HG03558 (cell line): ENCODE results near the gene BMPR1B.

Experiments used
- ATAC-seq: cut with Tn5 transposase; IDR thresholded peaks from one replicate; pipeline ENCODE4 v1.9.1; 2021; ENCODE audit warnings: moderate number of reproducible peaks; ENCODE audit not compliant: unreplicated experiment; ENCODE audit errors: extremely low read depth

BMPR1B gene

GRCh38 chr4:94895081-94895480 is 137.3 kb downstream of the BMPR1B start:
- ATAC-seq: no peak

GRCh38 chr4:94897023-94897422 is 139.3 kb downstream of the BMPR1B start:
- ATAC-seq: no peak

GRCh38 chr4:94905511-94905910 is 147.8 kb downstream of the BMPR1B start:
- ATAC-seq: no peak

DNA sequence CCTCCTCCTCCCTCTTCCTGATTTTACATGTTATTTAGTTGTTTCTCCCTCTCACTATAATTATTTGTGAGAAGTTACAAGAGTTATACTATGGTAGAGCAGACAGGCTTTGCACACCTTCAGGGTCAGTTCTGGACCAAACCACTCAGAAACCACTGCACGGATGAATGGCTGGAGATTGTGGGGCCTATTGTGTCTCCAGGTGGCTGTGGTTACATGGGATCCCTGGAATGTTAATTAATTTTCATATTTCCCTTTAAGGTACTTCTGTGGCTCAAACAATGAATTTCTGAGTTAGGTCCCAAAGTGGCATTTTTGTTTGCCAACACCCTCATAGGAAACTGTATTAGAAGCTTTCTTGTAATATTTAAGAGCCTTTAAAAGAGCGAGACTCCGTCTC is 151.9 kb downstream of the BMPR1B start:
- no peak for ATAC-seq

GRCh38 chr4:94911106-94911505 is 153.4 kb downstream of the BMPR1B start:
- no peak for ATAC-seq

DNA sequence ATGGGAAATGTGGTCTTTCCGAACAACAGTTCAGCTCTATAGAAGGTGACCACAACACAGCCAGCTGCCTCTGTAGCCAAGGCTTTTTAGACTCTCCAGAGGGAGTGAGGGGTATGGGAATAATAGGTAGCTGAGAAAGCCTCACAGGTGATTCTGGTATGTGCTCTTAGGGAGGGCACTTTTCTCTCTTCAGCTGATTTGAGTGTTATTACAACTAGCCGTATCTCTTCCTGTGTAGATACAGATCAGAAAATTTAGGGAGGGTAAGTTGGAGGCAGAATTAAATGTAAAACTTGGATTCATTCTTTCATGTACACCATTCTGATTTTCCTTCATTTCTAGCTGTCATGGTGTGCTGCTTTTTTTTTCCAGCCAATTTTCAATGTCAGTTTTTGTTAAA is 154.9 kb downstream of the BMPR1B start:
- no peak for ATAC-seq

DNA sequence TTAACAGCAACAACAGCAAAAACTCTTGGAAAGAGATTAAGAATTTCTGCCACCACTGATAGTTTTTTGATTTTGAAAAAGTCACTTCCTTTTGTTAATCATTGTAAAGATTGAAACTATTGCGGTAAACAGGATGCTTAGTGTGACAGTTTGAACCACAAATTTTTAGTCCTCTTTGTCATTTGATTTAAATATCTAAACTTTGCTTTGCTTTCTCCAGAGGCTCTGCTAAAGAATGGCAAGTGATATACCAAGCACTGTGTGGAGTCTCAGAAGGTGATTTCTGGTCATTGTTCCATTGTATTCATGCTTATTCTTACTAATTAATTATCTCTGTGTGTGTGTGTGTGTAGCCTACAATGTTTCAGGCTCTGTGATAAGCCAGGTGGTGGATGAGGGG is 155.6 kb downstream of the BMPR1B start:
- ATAC-seq: peak; percentile 87

- ATAC-seq: no peak
These were observed 159.4 kb downstream of the BMPR1B start for GRCh38 chr4:94917146-94917545.

DNA sequence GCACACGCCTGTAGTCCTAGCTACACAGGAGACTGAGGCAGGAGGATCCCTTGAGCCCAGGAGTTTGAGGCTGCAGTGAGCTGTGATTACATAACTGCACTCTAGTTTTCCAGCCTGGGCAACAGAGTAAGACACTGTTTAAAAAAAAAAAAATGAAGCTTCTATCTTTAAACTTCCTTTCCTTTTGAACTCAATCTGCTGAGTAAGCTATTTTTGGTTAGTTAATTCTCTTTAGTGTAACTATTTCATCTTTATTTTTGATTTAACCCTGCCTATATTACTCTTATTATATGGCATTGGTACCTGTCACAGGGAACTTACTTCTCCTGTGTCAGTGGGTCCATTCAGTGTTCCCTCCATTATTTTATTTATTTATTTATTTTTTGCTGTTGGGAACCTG is 160.8 kb downstream of the BMPR1B start:
- no peak for ATAC-seq

DNA sequence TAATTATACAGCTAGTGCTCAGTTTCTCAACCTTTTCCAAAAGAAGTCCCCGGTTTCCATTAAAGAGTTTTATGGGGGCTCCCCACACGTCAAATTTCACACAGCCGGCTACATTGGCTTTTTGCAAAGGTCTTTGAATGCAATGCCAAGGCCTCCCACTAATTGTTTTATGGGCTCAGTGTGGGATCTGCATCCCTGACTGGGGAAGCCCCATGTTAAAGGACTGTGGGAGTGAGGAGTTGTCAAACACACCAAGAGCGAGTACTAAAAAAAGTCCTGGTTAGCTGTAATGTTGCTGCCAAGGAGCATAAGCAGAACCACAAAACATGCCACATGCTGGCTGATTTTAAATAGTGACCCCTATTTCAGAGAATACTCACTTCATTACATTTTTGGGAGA is 162.6 kb downstream of the BMPR1B start:
- ATAC-seq: no peak

- no peak for ATAC-seq
These were observed 166.8 kb downstream of the BMPR1B start for GRCh38 chr4:94924566-94924965.

GRCh38 chr4:94925764-94926347 is 168.1 kb downstream of the BMPR1B start:
- ATAC-seq: no peak

- no peak for ATAC-seq
These were observed 169.2 kb downstream of the BMPR1B start for GRCh38 chr4:94926936-94927335.

DNA sequence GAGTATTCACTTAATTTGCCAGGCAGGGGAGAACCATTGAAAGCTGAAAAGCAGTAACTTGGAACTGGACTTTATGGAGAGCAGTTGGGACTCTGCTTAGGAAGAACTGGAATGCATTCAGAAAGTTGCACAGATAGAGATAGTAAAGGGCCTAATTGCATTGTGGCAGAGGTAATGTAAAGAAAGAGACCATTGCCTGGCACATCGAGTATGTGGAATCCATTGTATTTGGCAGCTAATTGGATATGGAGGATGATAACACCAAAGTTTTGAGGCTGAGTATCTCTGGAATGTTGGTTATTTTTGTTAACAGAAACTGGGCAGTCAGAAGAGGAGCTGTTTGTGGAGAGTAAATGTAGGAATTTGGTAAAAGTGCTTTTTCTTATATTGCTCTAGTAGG is 169.9 kb downstream of the BMPR1B start:
- ATAC-seq: no peak

DNA sequence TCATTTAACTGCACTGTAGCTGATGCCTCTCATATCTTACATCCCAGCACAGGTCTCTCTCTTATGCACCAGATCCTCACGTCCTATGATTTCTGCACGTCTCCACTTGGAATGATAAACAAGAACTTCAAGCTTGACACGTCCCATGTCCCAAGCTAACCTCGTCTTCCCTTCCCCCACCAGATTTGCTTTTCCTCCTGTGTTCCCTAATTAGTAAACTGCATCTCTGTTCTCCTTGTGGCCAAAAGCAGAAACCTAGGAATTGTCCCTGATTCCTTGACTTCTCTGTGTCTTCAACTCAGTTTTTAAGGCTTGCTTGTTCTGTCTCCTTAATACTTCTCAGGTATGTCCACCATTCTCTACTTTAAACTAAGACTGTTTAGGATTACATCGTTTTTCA is 171.9 kb downstream of the BMPR1B start:
- no peak for ATAC-seq

DNA sequence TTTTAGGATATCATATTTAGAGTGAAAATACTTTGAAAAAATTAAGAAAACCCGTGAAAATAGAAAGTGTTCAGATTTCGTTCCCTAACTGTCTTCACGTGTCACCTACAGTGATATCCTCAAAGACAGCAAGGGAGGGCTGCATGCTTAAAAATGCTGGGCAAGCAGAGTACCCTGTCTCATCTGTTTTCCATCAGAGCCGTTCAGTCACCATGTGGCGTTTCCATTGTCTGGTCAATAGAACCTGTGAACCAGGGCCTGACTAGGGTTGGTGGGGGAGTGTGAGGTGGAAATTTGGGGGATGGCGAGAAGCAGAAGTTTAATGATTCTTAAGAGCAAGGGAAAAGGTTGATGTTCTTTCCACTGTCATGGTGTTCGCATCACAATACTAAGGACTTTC is 173.9 kb downstream of the BMPR1B start:
- ATAC-seq: no peak

DNA sequence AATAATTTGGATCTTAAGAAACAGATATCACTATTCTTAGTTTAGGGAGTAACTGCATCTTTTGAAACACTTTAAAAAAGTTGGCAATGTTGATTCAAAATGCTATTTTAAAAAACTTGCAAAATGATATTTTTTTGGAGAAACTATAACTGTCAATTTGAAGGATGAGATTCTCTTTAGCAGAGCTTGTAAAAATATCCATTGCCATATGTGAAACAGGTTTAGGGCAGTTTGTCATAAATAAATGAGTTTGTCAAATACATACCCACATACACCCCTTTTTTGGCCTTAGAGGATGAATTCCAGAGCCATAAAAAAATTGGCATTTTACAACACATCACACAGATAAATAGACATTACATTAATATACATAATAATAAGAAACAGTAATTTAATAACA is 174.6 kb downstream of the BMPR1B start:
- no peak for ATAC-seq

DNA sequence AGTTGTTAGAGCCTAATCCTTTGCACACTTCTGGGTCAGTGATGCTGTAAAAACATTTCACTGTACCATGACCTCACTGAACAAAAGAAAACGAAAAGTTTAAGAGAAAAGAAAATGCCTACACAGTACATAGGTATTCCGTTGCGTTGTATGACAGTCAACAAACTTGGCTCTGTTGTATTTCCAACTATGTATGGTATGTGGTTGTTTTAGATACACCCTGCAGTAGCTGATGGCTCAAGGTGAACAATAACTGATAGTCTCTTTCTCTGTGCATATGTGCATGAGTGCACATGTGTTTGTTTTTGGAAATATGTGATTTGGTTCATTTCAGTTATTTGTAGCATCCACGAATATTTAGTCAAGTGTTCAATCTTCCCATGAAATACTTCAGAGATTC is 176.0 kb downstream of the BMPR1B start:
- ATAC-seq: no peak

DNA sequence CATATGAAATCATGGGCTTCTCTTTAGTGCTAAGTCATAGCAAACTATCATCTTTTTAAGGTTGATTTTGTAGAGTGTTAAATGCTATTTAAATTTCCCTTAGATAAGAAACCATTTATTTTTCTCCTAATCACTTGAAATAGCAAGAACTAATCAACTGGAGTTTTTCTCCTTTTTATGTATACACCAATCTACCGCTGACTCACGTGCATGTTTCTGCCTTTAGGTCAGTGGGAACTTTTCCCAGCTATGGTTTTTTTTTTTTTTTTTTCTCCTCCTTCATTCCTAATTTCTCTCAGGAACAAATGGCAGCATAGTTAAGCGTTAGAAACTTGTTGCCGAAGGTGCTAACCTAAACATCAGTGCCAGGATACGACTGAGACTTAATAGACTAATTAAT is 176.4 kb downstream of the BMPR1B start:
- ATAC-seq: no peak

DNA sequence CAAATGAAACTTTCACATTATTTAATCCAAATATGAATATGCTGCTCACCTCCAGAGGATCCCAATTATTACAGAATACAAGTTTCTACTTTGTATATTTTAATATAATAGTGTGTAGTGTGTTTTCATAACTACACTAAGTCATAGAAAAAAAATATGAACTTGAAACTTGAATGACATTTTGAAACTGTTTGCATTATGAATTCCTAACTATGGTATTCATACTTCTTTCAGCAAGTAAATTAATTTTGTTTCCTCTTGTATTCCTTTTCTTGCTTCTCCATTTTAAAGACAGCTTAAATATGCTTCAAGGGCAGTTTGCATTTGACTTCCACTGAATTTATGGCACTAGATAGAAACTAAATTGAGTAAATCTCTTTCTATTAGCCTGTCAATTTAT is 177.1 kb downstream of the BMPR1B start:
- ATAC-seq: no peak

- no peak for ATAC-seq
These were observed 179.1 kb downstream of the BMPR1B start for GRCh38 chr4:94936854-94937253.

DNA sequence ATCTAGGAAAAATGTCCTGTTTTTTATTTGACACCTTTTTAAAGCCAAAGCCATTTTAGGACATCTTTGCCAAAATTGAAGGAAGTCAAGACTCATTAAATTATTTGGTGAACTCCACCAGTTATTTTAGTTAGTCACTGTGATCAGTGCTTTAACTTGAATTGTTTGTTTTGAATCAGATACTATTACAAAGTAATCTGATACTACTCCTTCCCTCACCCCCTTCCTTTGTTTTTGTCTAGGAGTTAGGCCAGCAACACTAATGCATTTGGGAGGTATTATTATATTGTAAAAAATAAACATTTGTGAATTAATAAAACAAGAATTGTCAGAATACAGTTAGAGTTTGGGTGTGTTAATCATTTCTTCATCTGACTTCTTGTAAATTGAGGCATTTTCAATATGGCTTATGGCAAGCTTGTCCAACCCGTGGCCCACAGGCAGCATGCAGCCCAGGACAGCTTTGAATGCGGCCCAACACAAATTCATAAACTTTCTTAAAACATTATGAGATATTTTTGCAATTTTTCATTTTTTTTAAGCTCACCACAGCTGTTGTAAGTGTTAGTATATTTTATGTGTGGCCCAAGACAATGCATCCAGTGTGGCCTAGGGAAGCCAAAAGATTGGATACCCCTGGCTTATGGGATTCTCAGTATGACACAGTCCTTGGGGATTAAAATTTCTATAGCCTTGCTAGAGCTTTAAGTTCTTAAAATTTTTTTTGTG is 182.2 kb downstream of the BMPR1B start:
- ATAC-seq: no peak
